SK-N-SH (cell line): ENCODE measurements around the gene MAP2K7.

ENCODE experiments used
- EP300 ChIP-seq, 2 experiments: IDR thresholded peaks; 2 replicates each; pipeline versions ENCODE4 v1.4.0 to v1.6.1; 2012; ENCODE audit warnings: borderline replicate concordance in 1 of 2, low read depth in 1 of 2, low read length in 1 of 2
- FOXM1 ChIP-seq: IDR thresholded peaks from 2 replicates; pipeline ENCODE4 v1.4.0; 2012; ENCODE audit warnings: low read depth, mild to moderate bottlenecking
- GATA2 ChIP-seq: sonication (generic); formaldehyde crosslinking; IDR thresholded peaks from 2 replicates; pipeline ENCODE4 v1.5.0; 2020; ENCODE audit warnings: mild to moderate bottlenecking, missing genetic modification reagents
- RAD21 ChIP-seq: IDR thresholded peaks from 2 replicates; pipeline ENCODE4 v1.6.1; 2012; ENCODE audit warnings: mild to moderate bottlenecking, low read length
- RCOR1 ChIP-seq: fragments of 150-350 bp; IDR thresholded peaks from 2 replicates; pipeline ENCODE4 v1.6.1; 2017; ENCODE audit warnings: antibody characterized with exemption, low read length
- RFX5 ChIP-seq: IDR thresholded peaks from 2 replicates; pipeline ENCODE4 v1.6.1; 2012; ENCODE audit warnings: mild to moderate bottlenecking, improper control_type of control experiment, low read length
- SMC3 ChIP-seq: IDR thresholded peaks from 2 replicates; pipeline ENCODE4 v1.6.1; 2012; ENCODE audit warnings: low read depth, low read length, improper control_type of control experiment
- YY1 ChIP-seq: IDR thresholded peaks from 2 replicates; pipeline ENCODE4 v1.4.0; 2012; ENCODE audit warnings: low read depth, mild to moderate bottlenecking
- TF ChIP-seq, protein P1 (sequence below): fragments of 200-600 bp; sonication (generic); IDR thresholded peaks from 2 replicates; pipeline ENCODE4 v1.6.1; 2017; ENCODE audit warnings: antibody characterized with exemption, mild to moderate bottlenecking, moderate library complexity
- TF ChIP-seq, protein P2 (sequence below): IDR thresholded peaks from 2 replicates; pipeline ENCODE4 v1.4.0; 2012; ENCODE audit warnings: low read depth, borderline replicate concordance

DNA sequence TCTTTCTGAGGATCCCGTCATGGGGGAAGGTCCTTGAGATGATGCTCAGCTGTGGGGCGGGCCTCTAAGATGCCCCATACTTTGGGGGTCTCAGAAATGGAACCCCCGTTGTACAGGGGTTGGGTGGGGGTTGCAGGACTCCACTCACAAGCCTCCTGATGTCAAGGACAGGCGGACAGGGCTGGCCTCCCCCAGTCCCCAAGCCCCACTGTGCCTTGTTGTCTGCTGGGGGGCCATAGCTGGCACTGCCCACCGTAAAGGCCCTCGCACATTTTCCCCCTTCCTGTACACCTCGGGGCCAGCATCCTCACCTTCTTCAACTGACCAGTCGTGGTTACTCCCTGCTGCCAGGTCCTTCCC, 19.1 kb downstream of the MAP2K7 start:
- TF ChIP-seq RCOR1: no peak
- TF ChIP-seq, protein P1, sequence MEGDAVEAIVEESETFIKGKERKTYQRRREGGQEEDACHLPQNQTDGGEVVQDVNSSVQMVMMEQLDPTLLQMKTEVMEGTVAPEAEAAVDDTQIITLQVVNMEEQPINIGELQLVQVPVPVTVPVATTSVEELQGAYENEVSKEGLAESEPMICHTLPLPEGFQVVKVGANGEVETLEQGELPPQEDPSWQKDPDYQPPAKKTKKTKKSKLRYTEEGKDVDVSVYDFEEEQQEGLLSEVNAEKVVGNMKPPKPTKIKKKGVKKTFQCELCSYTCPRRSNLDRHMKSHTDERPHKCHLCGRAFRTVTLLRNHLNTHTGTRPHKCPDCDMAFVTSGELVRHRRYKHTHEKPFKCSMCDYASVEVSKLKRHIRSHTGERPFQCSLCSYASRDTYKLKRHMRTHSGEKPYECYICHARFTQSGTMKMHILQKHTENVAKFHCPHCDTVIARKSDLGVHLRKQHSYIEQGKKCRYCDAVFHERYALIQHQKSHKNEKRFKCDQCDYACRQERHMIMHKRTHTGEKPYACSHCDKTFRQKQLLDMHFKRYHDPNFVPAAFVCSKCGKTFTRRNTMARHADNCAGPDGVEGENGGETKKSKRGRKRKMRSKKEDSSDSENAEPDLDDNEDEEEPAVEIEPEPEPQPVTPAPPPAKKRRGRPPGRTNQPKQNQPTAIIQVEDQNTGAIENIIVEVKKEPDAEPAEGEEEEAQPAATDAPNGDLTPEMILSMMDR: no peak
- TF ChIP-seq RAD21: no peak
- TF ChIP-seq EP300 (IDR thresholded peaks at IDR 0.05; ENCODE audit: borderline replicate concordance in 1 of 2, low read depth in 1 of 2, low read length in 1 of 2): no peak
- TF ChIP-seq FOXM1: no peak
- no peak for TF ChIP-seq GATA2 (CRISPR knock-in tag)
- TF ChIP-seq YY1: no peak
- TF ChIP-seq, protein P2, sequence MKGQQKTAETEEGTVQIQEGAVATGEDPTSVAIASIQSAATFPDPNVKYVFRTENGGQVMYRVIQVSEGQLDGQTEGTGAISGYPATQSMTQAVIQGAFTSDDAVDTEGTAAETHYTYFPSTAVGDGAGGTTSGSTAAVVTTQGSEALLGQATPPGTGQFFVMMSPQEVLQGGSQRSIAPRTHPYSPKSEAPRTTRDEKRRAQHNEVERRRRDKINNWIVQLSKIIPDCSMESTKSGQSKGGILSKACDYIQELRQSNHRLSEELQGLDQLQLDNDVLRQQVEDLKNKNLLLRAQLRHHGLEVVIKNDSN: no peak
- no peak for TF ChIP-seq SMC3
- no peak for TF ChIP-seq RFX5
